Activated CD4-positive, CD25-positive, alpha-beta regulatory T cell treated with anti-CD3 and anti-CD28 coated beads, Interleukin-2, amount 50 U/mL, for 72 hours (primary cell): ENCODE results near the gene GCN1.
"Not testable (repeated sequence)": the region's sequence is repeated elsewhere in the genome, so short reads cannot be mapped to it uniquely, and the experiment has no call there.

Experiments
- DNase-seq: peaks from one replicate; pipeline ENCODE4 v3.0.0; 2021

GCN1 gene, protein sequence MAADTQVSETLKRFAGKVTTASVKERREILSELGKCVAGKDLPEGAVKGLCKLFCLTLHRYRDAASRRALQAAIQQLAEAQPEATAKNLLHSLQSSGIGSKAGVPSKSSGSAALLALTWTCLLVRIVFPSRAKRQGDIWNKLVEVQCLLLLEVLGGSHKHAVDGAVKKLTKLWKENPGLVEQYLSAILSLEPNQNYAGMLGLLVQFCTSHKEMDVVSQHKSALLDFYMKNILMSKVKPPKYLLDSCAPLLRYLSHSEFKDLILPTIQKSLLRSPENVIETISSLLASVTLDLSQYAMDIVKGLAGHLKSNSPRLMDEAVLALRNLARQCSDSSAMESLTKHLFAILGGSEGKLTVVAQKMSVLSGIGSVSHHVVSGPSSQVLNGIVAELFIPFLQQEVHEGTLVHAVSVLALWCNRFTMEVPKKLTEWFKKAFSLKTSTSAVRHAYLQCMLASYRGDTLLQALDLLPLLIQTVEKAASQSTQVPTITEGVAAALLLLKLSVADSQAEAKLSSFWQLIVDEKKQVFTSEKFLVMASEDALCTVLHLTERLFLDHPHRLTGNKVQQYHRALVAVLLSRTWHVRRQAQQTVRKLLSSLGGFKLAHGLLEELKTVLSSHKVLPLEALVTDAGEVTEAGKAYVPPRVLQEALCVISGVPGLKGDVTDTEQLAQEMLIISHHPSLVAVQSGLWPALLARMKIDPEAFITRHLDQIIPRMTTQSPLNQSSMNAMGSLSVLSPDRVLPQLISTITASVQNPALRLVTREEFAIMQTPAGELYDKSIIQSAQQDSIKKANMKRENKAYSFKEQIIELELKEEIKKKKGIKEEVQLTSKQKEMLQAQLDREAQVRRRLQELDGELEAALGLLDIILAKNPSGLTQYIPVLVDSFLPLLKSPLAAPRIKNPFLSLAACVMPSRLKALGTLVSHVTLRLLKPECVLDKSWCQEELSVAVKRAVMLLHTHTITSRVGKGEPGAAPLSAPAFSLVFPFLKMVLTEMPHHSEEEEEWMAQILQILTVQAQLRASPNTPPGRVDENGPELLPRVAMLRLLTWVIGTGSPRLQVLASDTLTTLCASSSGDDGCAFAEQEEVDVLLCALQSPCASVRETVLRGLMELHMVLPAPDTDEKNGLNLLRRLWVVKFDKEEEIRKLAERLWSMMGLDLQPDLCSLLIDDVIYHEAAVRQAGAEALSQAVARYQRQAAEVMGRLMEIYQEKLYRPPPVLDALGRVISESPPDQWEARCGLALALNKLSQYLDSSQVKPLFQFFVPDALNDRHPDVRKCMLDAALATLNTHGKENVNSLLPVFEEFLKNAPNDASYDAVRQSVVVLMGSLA (N-terminal part only)

DNA sequence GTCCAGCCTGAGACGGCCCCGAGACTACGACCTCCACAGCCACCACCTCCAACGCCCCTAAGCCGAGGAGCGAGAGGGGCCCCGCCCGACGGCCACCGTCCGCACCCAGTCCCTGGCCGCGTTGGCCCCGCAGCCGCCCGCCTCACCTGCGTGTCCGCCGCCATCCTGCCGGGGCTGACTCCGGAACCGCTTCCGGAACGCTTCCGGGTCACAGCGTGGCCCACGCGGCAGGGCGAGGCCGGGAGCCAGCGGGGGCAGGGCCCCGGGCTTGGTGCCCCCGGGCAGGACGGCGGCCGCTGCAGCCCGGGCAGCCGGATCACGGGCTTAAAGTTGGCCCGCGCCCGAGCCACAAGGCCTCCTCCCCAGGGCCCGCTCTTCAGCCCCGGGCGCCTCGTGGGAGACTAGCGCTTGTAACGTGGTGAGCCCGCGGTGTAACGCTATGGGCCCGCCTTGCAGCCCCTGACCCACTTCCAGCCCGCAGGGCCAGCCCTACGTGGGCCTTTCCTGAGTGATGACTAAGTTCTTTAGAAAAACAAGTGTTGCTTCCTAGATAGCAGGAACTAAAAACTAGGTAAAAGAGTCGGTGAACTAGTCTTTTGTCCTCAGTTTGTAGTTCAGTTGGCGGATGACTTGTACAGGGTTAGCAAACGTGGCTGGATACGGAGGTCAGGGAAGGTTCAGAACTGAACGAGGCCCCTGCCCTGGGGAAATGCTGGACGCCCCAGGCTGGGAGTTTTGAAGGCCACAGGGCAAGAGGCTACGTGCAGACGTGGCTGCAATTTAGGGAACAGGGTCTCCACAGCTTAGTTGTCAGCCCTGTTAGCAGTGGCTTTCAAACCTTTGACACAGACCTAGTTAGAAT, at the start of gene GCN1:
GCN1 (minus strand) TSS at position 182 of the 862 bp plus-strand sequence; CDS start at position 164, 18 bp downstream.
- DNase-seq: peak; percentile 94

DNA sequence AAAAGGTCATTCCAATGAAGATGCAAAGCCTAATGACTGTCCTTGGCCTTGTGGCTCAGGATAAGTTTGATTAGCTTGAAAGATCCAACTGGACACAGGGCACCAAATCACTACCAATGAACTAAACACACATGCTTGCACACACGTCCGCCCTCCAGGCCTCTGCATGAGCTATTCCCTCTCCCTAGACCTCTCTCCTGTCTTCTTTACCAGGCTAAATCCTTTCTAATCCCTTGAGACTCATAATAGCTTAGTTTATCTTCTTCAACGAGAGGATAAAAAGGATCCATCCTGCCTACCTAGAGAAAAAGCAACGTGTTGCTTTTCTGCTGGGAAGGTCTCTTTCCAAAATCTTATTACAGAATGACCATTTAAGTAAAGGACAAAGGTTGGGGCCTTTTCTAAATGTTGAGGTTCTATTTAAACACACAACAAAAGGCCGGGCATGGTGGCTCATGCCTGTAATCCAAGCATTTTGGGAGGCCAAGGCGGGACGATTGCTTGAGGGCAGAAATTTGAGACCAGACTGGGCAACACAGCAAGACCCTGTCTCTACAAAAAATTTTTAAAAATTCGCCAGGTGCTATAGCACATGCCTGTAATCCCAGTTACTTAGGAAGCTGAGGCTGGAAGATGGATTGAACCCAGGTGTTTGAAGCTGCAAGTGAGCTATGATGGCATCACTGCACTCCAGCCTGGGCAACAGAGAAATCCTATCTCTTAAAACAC, 48.6 kb upstream of the GCN1 start:
- no peak for DNase-seq

DNA sequence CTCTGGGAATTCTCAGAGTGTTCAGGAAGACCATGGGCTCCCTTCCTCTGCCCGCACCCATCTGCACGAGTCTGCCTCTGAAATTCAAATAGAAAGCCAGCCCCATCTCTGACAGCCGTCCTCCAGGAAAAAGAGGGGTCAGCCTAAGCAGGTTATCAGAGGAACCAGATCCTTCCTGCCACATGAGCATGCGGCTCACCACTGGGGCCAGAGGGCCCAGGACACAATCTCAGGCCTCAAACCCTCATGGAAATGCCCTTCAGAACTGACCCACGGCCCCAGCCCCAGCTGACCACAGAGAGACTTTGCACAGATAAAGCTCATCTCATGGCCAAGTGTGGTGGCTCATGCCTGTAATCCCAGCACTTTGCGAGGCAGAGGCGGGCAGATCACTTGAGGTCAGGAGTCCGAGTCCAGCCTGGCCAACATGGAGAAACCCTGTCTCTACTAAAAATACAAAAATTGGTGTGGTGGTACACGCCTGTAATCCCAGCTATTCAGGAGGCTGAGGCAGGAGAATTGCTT, 47.8 kb upstream of the GCN1 start:
- no peak for DNase-seq

DNA sequence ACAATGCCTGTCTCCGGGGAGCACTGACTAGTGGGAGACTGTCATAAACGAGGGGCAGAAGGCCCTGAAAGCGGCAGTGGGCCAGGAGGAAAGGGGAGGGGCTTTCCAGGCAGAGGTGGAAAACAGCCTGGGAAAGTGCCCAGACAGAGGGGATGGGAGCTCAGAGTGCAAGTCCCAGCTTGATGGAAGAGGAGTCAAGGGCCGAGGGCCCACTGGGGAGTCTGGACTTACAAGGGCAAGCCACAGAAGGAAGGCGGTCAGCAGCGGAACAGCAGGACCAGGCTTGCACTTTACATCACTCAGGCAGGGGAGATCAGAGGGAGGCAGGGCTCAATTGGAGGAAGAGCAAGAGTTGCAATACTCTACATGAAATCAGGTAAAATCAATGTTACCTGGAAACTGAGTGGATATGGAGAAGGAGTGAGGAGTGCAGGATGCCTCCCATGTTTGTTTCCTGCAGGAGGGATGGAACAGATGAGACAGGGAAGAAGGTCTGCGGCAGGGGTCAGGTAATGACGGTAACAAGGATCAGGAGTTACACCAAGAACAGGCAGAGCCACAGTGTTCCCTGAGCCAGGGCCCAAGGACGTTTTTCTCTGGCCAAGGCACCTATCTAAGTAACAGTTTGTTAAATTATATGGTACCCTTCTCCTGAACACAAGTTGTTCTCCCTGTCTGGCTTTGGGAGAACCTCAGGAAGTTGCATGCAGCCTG, 47.2 kb upstream of the GCN1 start:
- no peak for DNase-seq

DNA sequence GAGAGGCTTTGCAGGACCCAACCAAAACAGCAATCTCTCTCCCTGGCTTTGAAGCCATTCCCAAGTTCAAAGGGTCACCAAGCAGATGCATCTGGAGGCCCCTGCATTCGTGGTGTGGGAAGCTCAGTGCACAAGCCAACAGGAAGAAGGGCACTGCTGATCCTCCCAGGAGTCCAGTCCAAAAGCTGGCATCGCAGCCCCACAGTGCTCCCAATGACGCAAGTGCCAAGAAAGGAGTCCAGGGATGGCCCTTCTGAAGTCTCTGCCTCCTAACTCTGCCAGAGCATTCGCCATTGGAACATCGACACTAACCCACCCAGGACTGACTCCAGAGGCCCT, 45.9 kb upstream of the GCN1 start:
- no peak for DNase-seq

DNA sequence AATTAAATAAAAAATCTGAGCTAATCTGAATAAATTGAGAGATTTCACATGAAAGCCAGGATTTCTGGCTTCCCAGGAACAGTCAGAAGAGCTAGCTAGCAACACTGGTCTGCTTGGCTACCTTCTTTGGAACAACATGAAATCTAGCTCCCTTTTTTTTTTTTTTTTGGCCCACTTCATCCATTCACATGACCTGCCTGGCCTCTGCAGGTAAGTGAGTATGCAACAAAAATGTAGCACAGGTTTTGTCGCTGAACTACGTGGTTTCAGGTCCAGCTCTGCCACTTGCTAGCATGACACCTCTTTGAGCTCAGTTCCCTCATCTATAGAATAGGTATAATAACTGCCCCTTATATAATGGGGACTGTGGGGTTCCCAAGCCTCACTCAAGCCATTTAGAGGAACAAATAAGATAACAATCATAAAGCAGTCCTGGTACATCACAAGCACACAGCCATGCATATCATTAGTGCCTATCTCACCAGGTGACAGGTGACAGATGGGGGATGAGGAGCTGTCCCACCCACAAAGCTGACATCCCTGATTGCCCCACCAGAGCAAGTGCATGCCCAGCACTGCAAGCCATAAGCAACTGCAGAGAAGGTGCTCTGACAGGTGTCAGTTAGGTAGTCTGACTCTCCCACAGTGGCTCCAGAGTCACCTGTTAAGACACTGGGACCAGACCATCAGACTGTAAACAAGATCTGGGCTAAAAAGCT, 45.4 kb upstream of the GCN1 start:
- DNase-seq: no peak

DNA sequence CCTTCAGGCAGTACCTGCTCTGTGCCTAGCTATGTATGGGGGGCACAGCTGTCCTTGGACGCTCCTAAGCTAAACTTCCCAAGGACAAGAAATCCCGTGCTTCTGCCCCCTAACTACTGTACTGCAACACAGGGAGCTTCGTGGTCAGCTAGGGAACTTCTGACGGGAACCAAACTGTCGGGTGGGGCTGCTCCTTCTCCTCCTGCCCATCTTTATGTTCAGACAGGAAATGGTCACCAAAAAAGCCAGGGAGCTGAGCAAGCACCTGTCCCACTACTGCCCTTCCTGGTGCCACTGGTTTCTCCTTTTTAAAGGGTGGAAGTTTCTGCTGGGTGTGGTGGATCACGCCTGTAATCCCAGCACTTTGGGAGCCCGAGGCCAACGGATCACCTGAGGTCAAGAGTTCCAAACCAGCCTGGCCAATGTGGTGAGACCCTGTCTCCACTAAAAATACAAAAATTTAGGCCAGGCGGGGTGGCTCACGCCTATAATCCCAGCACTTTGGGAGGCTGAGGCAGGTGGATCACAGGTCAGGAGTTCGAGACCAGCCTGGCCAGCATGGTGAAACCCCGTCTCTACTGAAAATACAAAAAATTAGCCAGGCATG, 44.4 kb upstream of the GCN1 start:
- DNase-seq: no peak

DNA sequence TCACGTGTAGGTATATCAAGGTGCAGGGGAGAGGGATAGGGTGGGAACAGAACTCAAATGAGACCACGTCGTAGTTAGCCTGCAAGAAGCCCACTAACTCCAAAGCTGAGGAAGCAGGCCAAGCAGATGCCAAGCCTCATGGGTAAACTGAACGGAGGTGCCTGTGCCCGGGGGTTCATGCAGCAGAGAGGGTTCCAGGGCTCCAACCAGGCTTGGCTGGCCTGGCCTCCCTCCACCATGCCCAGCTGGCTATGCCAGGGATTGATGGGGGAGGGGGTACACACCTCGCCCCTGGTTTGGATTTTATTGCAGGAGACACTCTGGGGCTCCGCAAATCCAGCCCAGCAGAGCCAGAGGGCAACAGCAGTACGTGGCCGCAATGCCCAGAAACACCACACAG, 43.7 kb upstream of the GCN1 start:
- DNase-seq: no peak

DNA sequence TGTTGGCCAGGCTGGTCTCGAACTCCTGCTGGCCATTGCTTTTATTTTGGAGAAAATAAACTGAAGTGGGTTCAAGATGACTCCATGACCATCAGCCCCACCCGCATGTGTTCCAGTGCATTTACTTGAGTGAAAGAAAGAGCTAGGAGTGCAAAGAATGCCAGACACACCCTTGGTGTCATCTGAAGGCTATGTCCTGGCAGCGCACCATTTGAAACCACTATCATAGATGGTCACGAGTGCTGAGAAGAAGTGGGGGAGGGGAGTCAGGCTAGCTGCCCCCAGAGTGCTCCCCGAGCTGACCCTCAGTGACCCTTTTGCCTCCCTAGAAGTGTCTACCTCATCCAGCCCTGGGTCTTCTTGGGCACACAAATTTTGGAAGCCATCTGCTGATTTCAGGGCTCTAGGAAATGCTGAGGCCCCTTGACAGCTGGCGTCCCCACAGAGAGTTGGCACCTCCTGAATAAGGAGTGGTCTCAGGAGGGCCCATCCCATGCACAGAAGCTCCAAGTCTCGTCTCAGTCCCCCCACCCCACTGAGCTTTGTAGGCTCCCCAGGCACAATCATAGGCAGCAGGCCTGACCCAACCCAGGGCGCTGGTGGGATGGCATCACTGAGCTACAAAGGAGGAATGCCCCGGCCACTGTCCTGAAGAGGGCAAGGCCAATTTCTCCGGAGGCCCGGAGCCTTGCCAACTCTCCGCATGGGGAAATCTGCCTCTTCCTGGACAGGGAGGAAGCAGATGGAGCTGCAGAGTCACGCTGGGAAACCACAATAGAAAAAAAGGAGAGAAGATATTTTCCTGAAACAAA, 43.1 kb upstream of the GCN1 start:
- no peak for DNase-seq

DNA sequence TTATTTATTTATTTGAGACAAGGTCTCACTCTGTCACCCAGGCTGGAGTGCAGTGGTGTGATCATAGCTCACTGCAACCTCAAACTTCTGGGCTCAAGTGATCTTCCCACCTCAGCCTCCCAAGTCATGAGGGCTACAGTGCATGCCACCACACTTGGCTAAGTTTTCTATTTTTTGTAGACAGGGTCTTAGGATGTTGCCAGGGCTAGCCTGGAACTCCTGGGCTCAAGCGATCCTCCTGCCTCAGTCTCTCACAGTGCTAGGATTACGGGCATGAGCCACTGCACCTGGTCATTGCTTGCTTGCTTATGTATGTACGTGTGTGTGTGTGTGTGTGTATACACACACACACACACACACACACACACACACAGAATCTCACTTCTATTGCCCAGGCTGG, 42.3 kb upstream of the GCN1 start:
- not testable (repeated sequence) for DNase-seq

DNA sequence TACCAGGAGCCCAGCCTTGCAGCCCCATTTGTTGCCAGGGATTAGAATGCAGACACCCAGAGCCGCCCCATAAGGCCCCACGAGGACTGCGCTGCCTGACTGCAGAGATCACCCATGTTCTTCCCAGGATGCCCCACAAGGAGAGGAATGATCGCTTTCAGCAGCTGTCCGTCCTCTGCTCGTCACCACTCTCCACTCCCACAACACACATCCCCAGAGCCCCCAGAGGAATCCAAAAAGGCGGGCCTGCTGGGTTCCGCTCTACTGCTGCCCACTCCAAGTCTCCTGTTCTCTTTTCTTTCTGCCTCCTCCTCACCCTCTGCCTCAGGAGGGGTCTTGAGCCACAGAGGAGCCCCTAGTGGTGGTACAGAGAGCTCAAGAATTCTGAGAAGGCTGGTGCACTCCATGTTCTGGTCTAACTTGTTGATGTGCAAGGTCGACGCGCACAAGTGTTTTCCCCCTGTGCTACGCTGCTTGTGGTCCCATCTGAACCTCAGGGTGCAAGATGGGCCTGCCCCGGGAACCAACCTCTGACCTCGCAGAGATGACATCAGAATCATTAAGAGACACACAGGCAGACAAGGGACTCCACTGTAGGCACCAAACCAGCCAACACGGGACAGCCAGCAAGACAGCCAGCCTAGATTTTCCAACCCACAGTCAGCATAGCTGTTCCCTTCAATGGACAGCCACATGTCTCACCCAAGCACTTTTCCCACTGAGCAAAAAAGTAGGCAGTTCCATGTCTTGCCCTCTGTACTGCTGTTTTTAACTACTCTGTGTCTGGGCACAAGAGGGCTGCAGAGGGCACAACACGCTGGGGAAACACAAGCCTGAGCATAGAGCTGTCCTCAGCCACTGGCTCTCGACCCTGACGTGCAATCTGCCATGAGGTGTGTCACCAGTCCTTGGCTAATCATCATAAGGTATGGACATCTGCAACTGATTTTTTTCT, 41.1 kb upstream of the GCN1 start:
- DNase-seq: no peak

DNA sequence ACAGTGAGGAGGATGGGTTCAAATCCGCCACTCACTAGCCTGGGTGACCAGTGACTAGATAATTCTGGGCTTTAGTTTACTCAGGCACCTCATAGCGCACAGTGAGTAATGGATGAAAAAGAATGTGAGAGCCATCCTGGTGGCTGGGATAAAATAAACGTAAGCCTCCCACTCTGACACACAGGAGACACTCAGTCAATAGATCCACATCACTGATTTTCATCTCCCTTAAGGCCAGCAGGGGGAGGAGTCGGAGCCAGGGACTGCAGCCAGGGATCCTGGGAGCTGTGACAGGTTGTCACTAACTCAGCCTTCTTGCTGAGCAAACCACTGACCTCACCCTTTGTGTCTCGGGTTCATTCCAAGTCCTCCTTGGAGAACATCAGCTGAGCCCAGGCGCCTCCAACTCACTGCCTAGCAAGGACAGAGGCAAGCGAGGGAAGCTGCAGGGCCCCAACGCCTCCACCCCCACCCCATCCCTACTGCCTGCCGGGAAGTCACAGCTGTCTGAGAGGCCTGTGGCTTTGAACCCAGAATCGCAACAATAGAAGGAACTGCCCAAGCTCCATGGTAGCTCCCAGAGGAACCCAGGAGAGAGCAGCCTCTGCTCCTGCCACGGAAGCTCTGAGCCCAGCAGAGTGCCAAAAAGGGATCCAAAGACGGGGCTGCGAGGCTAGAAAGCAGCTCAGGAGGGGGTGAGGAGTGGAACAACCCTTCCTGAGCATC, 40.3 kb upstream of the GCN1 start:
- DNase-seq: no peak

DNA sequence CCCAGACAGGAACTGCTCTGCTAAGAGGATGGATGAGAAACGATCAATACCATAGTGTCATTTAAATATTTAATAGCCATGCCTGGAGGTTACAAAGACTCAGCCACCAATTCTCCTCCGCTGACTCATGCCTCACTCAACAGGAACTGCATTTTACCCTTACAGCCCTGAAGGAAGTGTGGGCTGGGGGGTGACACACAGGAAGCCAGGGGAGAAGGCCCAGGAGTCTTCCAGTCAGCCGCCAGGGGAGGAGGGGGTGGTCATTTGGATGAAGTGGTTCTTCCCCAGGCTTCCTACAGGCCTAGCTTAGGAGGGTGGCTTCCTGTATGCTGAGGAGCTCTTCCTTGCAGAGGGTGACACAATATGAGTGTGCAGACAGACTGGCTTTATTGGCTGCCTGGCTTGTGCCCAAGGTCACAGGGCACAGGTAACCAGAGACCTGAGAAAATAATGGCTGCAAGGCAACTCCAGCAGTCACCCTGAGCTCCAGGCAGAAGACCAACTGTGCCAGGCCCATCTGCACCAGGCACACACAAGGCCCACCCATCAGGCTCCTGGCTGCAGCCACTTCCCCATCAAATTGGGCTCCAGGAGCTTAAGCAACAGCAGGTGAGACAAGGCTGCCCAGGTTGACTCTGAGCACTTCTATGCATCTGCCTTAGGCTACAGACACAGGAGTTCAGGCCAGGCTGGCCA, 36.9 kb upstream of the GCN1 start:
- peak; percentile 64 for DNase-seq

DNA sequence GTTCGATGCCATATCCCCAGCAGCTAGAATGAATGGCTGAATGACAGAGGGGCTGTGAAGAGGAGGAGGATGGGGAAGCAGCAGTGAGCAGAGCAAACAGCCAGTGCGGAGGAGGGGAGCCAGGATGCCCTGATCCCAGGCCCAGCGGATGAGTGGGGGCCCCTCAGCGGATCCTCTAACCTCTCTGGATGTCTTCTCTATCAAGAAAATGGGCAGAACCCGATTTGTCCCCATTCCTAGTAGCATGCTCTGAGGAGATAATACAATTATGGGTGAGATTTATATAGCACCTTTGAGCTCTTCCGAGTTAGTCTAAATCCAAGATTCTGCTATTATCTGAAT, 36.4 kb upstream of the GCN1 start:
- no peak for DNase-seq

DNA sequence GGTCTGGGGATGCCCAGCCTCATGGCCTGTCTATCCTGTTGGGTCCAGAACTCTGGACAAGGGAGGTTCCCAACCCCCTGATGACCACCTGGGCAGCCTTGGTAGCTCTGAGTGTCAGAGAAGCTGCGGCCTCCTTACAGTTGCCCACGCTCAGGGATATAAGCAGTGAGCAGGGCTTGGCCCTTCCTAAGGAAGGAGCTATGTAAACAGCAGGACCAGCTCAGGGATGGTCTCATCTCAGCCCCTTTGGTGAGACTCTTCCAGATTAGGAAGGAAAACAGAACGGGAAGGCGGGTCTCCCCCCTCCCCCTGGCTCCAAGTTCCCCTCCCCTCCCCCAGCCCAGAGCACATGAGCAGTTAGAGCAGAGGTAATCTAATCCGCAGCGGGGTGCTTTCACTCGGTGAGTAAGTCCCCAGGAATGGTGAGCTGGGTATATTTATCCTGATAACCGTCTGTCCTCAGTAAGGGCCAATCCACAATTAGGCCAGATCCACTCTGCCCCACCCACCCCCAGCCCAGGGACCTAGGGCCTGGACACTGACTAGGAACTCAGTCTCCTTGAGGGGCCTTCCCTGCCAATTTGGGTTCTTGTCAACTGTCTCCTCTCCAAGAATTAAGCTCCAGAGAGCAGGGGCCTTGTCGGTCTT, 35.9 kb upstream of the GCN1 start:
- DNase-seq: no peak
